ENCODE measurements around the gene GLIS1. TPM values are rescaled to one million over a fixed set of nuclear protein-coding genes. Genes with fewer than 3 reads are reported as not detected.

GLIS1 gene
- total and polyA plus RNA-seq, 2 of the 8 experiments (the other 6 are each of a cell fraction or from before 2014, with no cell fraction given) = 0.15 to 0.22 TPM

DNA sequence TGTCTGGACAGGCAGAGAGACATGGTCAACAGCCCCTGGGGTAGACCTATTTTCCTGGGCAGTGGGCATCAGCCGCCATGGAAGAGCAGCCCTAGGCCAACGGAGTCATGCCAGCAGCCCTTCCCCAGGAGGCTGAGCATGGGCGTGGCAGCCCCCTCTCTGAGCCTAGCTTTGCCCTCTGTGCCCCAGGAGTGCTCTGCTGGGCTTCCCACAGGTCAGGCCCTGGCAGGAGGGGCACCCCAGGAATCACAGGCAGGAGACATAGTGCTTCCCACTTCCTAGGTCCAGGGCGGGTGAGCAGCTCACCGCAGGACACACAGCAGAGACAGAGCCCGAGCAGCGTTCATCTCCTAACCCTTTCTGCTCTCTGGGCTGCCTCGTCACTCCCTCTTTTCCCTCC, 132.8 kb downstream of the GLIS1 start:
- H2AFZ ChIP-seq (ENCODE audit: low read length) = 0 out of 2 replicates have a peak overlapping the region, but pooled peaks have one; percentile 35
- H2BK20ac ChIP-seq (ENCODE audit: low read length) = no peak overlapping the region
- H3K4me1 ChIP-seq (replicated peaks in 1 of 4; ENCODE audit: control insufficient read depth in 3 of 4, insufficient read depth in 4 of 4, low read length in 3 of 4) = peaks cover 0 to 6% (median 4%) of the 10 kb centered on the region in 4 experiments; a peak in 5 of 7 replicates
- no peak overlapping the region for H3K4ac ChIP-seq (replicated peaks; ENCODE audit: insufficient read length, low read depth, low read length)
- H3K18ac ChIP-seq (ENCODE audit: extremely low read depth, low read length) = no peak overlapping the region; the same call in 1 of the 2 replicates
- H2AK5ac ChIP-seq (ENCODE audit: low read depth, low read length) = no peak overlapping the region
- no peak overlapping the region for H4K91ac ChIP-seq (replicated peaks; ENCODE audit: insufficient read length, low read length)
- H3K9me3 ChIP-seq (ENCODE audit: insufficient read depth in 2 of 2, low read depth in 1 of 2, low read length in 1 of 2) = peaks cover 0 to 9% of the 10 kb centered on the region in 2 experiments; a peak in 2 of 4 replicates
- no peak overlapping the region for H2BK15ac ChIP-seq (ENCODE audit: low read length)
- H3K9ac ChIP-seq (replicated peaks in 1 of 4; ENCODE audit: extremely low read depth in 1 of 4, low read depth in 3 of 4, low read length in 3 of 4) = no peak overlapping the region
- 79% methylated on average over 8 of the region's 8 CpGs; no CpG with 5 or more reads in 1 of the 2 experiments for WGBS, 2 experiments (ENCODE audit: extremely low coverage in 1 of 2, insufficient coverage in 1 of 2, insufficient read length in 1 of 2, insufficient replicate concordance in 2 of 2, low coverage in 1 of 2, low lambda C conversion rate in 2 of 2, missing lambda C conversion rate in 1 of 2)
- H2BK12ac ChIP-seq (ENCODE audit: low read depth, low read length) = no peak overlapping the region
- POLR2A ChIA-PET (ENCODE audit: partially characterized antibody) = interaction anchor here (0.7 to 1.3 kb wide), 3 partner anchors 14 to 112 kb away, joined by 3 to 4 read pairs (median 3); no protein-coding TSS in a partner anchor
- H3K14ac ChIP-seq (ENCODE audit: insufficient read length) = no peak overlapping the region
- no peak overlapping the region for H3K56ac ChIP-seq (replicated peaks; ENCODE audit: insufficient read length, low read depth, low read length)
- FAIRE-seq (no peak), DNase-seq (ENCODE audit: low read depth in 1 of 2, low spot score in 2 of 2) (no peak)
- H3K23ac ChIP-seq (ENCODE audit: insufficient read length) = no peak overlapping the region
- no peak overlapping the region for H2BK120ac ChIP-seq (replicated peaks; ENCODE audit: low read depth, low read length)
- H4K5ac ChIP-seq (ENCODE audit: insufficient read length, low read depth, low read length) = no peak overlapping the region
- H3K4me3 ChIP-seq (ENCODE audit: extremely low read depth in 1 of 4, insufficient read depth in 2 of 4, low read depth in 3 of 4, low read length in 4 of 4) = no peak overlapping the region
- peaks cover 0 to 7% (median 0%) of the 10 kb centered on the region in 4 experiments; a peak in 3 of 7 replicates for H3K27me3 ChIP-seq (replicated peaks in 1 of 4; ENCODE audit: control insufficient read depth in 3 of 4, extremely low read depth in 1 of 4, insufficient read depth in 3 of 4, low read length in 3 of 4)
- no peaks in the 10 kb centered on the region for H3K36me3 ChIP-seq (ENCODE audit: control insufficient read depth in 2 of 4, insufficient read depth in 4 of 4, low read length in 3 of 4)
- no peaks in the 10 kb centered on the region for H3K23me2 ChIP-seq (ENCODE audit: low read depth, low read length)
- no peaks in the 10 kb centered on the region for H4K20me1 ChIP-seq (replicated peaks in 1 of 2; ENCODE audit: control insufficient read depth in 1 of 2, insufficient read depth in 2 of 2, low read length in 2 of 2)
- no peak overlapping the region for H2BK5ac ChIP-seq (ENCODE audit: low read depth, low read length)
- H3K27ac ChIP-seq (ENCODE audit: low read depth, low read length) = no peak overlapping the region
- H3K79me2 ChIP-seq (ENCODE audit: control insufficient read depth in 1 of 2, insufficient read depth in 2 of 2, low read length in 2 of 2) = no peaks in the 10 kb centered on the region
- no peaks in the 10 kb centered on the region for H3K79me1 ChIP-seq (ENCODE audit: low read depth, low read length)
- H3K4me2 ChIP-seq (ENCODE audit: insufficient read depth in 1 of 2, low read depth in 2 of 2, low read length in 2 of 2) = peak overlapping the region in 1 of 2 experiments; percentile 31; a peak in 1 of 4 replicates
- peak overlapping the region; percentile 39; the same call in 1 of the 2 replicates for H4K8ac ChIP-seq (ENCODE audit: extremely low read depth, insufficient read depth, low read length)
- CTCF ChIA-PET (ENCODE audit: partially characterized antibody) = interaction anchor here (1.0 to 3.9 kb wide), 6 partner anchors 10 to 107 kb away, joined by 3 to 26 read pairs (median 6); no protein-coding TSS in a partner anchor
- TF ChIP-seq CEBPB (IDR thresholded peaks at IDR 0.05; ENCODE audit: low read depth, low read length) (no peak), GTF2F1 (IDR thresholded peaks at IDR 0.05; ENCODE audit: borderline replicate concordance, low read depth, low read length) (no peak), ZNF274 (IDR thresholded peaks at IDR 0.05; ENCODE audit: borderline replicate concordance, extremely low read depth, low read length) (no peak), NANOG (IDR thresholded peaks at IDR 0.05; ENCODE audit: insufficient read depth, low read depth, low read length, poor library complexity, severe bottlenecking) (no peak), SRF (IDR thresholded peaks at IDR 0.05; ENCODE audit: low read depth, low read length) (no peak), CHD1 (IDR thresholded peaks at IDR 0.05; ENCODE audit: low read depth, low read length) (no peak), CBX5 (IDR thresholded peaks at IDR 0.05; ENCODE audit: low read depth, low read length) (no peak), JUN (IDR thresholded peaks at IDR 0.05; ENCODE audit: low read depth, low read length) (no peak)

Measured in H1 (cell line).